Measurements from ENCODE around the gene SYNE1. TPM values are rescaled to one million over a fixed set of nuclear protein-coding genes. Genes with fewer than 3 reads are reported as not detected.

SYNE1 gene
- total and polyA plus RNA-seq, 2 of the 8 experiments (the other 6 are each of a cell fraction or from before 2014, with no cell fraction given), result 2.8 to 5.5 TPM

DNA sequence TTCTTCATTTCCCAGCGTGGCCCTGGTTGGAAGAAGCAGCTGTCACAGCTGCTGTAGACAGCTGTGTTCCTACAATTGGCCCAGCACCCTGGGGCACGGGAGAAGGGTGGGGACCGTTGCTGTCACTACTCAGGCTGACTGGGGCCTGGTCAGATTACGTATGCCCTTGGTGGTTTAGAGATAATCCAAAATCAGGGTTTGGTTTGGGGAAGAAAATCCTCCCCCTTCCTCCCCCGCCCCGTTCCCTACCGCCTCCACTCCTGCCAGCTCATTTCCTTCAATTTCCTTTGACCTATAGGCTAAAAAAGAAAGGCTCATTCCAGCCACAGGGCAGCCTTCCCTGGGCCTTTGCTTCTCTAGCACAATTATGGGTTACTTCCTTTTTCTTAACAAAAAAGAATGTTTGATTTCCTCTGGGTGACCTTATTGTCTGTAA lies 537.0 kb downstream of the SYNE1 start (continued):
- TF ChIP-seq KDM4A (IDR thresholded peaks at IDR 0.05; ENCODE audit: low read depth, low read length, severe bottlenecking) (no peak), KDM1A (IDR thresholded peaks at IDR 0.05; ENCODE audit: borderline replicate concordance, low read length) (no peak)

Data from H1 (cell line).